ENCODE measurements around the gene TENT5C.

The TENT5C gene

DNA sequence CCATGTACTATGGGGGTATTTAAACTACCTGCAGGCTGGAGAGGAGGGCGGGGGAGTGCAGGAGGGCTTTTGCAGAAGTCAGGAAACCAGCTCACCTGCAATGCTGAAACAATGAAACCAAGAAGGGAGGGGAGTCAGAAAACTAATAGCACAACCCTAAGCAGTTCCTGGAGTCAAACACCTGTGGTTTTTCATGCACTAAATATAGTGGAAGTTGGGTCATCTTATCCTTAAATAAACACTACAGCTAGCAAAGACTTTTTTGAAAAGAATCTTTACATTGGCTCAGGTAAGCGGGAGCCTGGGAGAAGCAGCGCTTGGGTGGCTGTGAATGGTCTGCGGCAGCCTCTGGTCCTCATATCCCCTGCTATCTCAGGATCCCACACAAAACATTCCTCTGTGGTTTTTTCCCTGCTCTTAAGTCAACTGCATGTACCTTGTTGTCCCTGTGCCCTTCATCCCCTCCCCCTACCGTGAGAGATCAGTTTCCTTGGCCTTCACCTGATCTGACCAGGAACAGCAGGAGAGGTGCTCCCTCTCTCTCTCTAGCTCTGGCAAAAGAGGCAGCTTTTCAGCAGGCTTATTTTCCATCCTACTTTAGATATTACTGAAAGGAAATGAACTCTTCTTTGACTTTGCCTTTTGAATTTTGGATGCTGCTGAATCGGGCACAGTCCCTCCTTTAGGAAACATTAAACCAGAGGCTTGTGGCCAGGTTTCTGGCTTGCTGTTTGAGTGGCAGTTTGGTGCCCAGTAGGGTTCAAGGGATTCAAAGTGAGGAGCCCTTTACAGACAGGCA is 26.6 kb downstream of the TENT5C start:
- DNase-seq (ENCODE audit: insufficient read length, low spot score) (no peak), FAIRE-seq (no peak)

DNA sequence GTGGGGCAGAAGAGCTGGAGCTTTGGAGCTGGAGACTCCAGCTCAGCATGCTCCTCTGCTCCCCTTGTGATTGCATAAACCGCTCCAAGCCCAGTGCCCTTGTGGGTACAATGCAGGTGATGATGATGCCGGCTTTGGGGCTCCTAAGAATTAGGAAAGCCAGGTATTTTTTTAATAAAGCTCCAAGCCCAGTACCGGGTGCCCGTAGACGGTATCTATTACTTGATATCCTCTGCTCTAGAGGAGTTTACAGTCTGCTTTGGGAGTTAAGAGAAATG is 27.2 kb downstream of the TENT5C start:
- FAIRE-seq (no peak), DNase-seq (ENCODE audit: insufficient read length, low spot score) (no peak)

DNA sequence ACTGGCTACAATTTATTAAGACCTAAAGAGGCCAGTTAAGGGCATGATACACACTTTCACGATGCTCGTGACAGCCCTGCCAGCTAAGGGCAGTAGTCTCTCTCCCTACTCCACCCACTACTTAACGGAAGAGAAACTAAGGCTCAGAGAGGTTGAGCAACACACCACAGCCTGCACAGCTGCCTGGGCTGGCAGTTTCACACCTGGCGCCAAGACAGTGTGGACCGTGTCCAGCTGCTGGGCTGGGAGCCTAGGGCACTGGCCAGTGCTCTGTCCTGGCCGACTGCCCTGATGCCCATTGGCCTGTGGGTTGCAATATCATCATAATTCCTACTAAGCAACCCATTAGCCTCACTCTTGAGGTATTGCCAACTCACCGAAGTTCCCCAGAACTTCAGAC is 27.6 kb downstream of the TENT5C start:
- FAIRE-seq (no peak), DNase-seq (ENCODE audit: insufficient read length, low spot score) (no peak)

DNA sequence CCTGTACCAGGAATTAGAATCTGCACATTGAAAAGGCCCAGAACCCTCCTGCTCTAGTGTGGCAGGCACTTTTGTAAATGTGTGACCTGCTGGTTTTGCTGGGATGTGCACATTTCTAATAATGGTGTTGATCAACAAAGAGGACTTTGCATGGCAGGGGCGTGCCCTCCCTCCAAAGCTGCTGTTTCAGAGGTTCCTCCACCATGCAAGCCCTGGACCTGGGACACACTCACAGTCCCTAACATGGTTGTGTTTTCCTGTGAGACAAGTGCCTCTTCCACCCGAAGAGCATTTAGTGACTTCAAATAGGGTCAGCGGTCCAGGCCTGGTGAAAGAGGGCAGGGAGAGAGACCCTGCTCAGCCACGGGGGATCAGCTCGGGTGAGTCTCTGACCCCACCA is 28.1 kb downstream of the TENT5C start:
- FAIRE-seq (no peak), DNase-seq (ENCODE audit: insufficient read length, low spot score) (no peak)

DNA sequence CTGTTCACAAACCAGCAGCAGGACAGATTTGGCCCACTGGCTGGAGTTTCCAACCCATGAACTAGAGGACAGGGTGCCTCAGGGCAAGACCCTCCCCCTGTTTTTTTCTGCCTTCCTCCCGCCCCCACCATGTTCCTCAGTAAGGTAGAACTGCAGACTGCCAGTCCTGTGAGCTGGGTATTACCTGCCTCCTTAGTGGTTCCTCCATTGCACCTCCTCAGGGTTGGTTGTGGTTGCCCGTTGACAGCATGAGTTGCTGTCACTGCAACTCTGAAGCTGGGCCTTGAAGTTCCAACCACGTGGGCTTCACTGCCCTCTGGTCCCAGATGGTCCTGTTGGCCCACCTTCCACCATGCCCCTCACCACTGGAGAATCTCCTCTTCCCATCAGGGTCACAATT is 28.8 kb downstream of the TENT5C start:
- no peak for FAIRE-seq

DNA sequence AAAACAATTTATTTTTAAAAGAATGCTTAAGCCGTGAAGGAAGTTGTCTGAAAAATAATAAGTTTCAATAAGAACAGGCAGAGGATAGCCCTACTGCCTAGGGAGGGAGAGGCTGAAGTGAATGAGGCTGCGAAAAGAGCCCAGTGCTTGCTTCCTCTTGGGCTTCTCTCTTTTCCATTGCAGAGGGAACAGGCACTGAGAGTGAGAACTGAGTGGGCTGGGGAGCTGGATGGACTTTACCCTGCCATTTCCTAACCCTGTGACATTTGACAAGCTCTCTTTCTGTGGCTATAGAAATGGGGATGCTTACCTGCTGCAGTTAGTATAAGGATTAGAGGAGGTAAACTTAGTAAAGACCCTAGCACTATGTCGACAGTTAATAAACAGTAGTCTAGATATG is 30.0 kb downstream of the TENT5C start:
- FAIRE-seq (no peak), DNase-seq (ENCODE audit: insufficient read length, low spot score) (no peak)

More for the DNA sequence above, 28.8 kb downstream of the TENT5C start:
- no peak for DNase-seq (ENCODE audit: insufficient read length, low spot score)

DNA sequence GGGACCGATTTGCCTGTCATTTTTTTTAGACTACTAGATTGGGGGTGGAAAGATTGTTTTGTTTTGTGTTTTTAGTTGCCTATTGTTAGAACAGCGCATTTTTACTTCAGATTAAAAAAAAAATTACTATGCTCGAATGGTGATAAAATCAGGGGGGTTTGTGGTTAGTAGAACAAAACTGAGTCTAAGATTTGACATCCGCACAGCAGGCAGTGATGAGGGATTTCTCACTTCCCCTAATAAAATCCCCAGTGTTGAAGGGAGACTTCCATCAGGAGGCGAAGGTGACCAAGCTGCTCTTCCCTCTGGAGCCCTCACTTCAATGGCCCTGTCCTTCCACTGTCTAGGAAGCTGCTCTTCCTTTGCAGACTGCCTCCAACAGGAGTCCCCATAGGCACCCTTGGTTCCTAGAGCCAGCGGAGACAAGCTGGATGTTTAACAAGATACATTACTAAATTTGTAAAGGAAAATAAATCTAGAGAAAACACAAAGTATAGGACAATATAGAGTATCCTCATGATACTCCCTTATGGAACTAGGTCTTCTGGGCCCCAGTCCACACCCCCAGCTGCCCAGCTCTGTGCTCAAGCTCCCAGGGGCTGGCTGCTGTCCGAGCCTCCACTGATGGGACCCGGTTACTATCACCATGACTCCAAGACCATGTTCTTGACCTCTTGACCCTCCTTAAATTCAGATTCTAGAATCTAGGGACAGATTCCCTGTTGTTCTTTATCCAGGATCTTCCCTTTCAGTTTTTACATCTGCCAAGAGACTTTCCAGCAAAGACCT is 31.0 kb downstream of the TENT5C start:
- DNase-seq (ENCODE audit: insufficient read length, low spot score) (no peak), FAIRE-seq (no peak)

DNA sequence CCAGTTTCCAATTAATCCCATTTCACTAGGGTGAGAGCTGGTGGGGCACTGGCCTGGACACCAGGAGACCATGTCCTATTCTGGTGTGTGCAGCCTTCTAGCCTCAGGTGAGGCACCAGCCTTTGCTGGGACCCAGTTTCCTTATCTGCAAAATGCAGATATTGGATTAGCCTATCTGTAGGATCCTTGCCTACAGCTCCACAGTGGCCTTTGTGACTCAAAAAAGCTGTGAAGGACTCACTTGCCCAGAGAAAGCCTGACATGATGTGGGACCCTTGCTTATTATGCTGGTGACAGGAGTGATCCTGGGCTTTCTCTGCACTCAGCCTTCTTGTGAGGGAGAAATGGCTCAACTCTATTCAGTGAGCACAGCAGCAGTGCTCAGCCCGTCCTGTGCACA is 32.3 kb downstream of the TENT5C start:
- no peak for DNase-seq (ENCODE audit: insufficient read length, low spot score)
- no peak for FAIRE-seq

DNA sequence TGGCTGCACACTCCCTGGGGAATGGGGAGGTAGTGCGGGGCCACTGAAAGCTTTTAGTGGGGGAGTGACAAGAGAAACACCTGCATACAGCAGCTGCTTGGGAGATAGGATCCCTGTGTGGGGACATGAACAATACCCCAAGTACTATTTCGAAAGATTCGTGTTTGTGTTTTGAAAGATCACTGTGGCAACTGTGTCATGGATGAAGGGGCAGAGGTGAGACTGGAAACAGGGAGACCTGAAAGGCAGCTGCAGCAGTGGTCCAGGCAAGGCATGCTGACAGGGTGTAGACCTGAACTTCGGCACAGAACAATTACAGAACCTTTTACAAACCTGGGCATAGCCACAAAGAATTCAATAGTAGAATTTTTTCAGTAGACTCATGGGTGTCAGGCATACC is 32.9 kb downstream of the TENT5C start:
- FAIRE-seq: no peak
- DNase-seq (ENCODE audit: insufficient read length, low spot score): no peak

DNA sequence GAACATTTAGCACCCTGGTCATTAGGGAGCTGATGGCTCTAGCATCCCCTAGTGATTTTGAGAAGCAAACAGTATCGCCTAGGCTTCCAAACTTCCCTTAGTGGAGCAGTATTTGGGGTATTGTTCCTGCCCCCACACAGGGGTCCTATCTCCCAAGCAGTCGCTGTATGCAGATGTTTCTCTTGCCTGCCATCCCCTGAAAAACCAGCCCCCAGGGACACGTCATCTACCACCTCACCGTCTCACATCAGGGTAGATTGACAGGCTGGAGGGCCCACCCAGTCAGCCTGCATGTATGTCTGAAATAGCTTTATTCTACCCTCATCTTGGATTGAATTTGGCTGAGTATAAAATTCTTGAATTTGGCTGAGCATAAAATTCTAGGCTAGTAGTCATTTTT is 33.9 kb downstream of the TENT5C start:
- DNase-seq (ENCODE audit: insufficient read length, low spot score): no peak
- FAIRE-seq: no peak

DNA sequence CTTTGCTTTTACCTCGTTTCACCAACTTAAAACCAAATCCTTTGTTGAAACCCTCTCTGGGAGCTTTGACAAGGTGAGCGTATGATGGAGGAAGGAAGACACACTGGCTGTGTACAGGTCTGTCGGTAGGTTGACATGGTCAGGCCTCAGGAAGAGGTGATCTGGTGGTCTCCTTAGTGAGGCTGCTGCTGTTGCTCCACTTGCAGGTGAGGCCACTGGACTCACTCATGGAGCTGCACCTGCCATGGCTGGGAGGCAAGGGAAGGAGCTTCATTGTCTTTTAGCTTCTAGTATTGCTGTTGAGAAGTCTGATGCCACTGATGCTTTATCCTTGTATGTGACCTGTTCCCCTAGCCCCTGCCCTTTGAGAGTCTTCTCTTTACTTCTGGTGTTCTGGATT is 35.7 kb downstream of the TENT5C start:
- DNase-seq (ENCODE audit: insufficient read length, low spot score) (no peak), FAIRE-seq (no peak)

DNA sequence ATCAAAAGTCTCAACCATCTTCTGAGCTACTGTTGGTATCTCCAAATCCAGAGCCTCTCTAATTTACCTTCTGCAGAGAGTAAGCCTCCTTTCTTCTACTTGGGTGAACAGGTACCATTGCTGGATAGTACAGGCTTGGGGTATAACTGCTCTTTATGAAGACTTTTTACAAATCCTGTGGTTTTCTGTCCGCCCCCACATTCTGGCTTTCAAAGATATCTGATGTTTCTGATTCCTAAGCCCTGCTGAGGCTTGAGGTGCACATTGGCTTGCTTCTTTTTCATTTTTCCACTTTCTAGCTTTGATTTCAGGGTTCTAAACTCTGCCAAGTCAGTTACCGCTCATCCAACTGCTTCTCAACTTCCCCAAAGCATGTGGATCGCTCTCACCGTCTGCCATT is 37.1 kb downstream of the TENT5C start:
- DNase-seq (ENCODE audit: insufficient read length, low spot score): no peak

DNA sequence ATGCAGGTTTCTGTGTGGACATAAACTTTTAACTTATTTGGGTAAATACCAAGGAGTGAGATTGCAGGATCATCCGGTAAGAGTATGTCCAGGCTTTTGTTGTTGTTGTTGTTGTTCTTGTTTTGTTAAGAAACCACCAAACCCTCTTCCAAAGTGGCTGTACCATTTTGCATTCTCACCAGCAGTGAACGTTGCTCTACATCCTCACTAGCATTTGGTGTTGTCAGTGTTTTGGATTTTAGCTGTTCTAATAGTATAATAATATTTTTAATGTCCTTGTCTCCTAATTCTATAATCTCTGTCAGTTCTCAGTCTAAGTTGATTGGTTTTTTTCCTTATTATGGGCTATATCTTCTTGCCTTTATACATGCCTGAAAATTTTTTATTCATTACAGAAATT is 37.8 kb downstream of the TENT5C start:
- no peak for FAIRE-seq
- no peak for DNase-seq (ENCODE audit: insufficient read length, low spot score)

More for the DNA sequence above, 37.1 kb downstream of the TENT5C start:
- no peak for FAIRE-seq

DNA sequence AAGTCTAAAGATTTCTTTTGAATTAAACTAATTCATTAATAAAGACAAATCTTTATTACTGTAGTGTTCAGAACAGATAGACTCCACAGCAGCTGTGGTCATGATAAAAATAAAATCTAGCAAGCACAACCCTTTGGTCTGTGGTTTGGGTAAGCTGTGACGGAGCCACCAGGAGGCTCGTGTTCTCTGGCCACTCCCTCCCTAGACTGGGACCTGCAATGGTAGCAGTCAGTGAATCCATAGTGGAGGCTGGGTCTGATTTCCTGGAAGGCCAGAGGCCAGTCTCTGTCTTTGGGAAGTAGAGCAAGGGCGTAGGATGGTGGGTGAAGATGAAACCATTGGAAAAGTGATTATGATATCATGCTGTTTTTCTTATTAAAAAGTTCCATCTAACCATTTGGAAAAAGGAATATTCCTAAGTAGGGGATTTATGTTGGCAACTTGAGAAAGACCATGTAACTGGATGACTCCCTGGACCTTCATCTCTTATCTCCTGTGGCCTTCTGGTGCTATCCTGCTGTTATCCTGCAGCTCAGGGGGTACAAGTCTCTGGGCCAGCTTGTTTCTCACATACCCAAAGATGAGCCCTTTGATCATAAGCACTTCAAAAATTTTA is 39.0 kb downstream of the TENT5C start:
- FAIRE-seq (no peak), DNase-seq (ENCODE audit: insufficient read length, low spot score) (no peak)

DNA sequence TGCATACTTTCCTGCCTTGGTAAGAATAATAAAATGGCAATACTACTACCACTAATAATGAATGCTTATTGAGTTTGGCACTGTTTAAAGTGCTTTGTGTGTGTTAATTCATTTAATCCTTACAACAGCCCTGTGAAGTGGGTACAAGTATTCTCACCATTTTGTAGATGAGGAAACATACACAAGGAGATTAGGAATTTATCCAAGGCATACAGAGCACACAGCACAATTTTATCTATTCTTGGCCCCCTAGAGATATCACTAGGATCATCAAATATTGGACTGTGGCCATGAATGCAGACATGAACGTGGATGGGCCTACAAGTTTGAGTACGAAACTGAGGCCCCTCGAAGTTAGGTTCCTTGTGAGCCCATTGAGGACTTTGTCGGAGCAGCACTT is 39.5 kb downstream of the TENT5C start:
- FAIRE-seq: no peak
- no peak for DNase-seq (ENCODE audit: insufficient read length, low spot score)

DNA sequence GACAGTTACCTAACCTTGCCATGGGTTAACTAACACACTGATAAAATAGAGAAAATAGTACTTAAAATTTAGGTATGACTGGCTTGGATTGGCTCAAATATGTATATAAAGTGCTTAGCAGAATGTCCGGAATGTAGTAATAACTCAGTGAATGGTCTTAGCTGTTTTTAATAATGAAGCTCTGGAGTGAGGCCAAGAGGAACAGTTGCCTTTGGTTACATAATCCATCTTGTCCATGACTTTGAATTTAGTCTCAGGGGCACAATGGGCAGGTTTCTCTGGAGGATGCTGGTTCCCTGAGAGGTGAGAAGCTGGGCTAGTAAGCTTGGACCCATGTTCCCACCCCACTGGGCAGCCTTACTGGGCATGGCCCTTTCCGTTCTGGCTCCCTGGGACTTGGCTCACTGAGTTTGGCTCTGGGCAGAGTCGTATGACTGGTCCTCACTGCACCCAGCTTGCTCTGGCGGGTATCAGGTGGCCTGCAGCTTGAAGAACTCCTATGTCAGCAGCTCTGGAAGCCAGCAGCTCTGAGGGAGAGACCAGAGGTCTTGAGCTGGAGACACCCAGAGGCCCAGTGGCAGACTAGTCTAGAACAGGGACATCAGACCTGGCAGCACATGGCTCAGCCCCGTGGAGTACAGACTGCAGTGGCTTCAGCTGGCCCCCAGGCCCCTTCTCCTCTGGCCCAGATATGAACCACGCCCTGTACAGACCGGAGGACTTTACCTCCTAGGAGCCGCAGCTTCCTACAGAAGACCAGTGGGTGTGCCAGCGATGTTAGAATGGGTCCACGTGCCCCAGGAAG is 40.4 kb downstream of the TENT5C start:
- DNase-seq (ENCODE audit: insufficient read length, low spot score) (no peak), FAIRE-seq (no peak)

DNA sequence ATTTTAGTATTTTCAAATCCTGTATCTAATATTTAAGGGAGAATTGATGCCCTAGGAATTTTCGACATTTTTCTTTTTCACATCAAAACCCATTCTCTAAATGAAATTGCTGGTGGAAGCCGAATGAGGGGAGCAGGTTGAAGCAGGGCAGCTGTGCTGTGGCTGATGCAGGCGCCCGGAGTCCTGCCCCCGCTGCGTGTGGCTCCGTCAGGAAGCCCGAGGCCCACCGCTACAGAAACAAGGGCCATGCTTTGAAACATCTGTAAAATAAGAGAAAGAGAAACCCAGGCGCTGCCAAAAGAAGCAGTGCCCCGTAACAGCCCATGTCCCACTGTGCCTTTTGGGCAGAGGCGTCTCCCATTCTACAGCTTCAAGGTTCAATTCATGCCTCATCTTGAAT is 41.1 kb downstream of the TENT5C start:
- DNase-seq (ENCODE audit: insufficient read length, low spot score) (no peak), FAIRE-seq (no peak)

DNA sequence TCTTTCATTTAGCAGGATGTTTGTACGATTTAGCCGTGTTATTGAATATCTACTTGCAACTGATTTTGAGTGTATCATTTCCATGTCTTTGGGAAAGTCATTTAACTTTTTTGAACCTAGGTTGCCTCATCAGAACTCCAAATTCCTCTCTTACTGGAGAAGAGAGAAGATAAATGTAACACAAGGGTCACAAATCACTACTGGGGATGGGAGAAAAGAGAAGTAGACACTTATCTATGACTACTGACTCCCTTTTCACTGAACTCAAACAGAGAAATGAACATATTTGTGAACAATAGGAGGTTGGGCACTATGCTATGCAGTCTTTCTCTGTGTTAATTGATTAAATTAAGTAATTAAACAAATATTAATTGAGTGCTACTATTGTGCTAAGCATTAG is 42.2 kb downstream of the TENT5C start:
- no peak for FAIRE-seq
- no peak for DNase-seq (ENCODE audit: insufficient read length, low spot score)

DNA sequence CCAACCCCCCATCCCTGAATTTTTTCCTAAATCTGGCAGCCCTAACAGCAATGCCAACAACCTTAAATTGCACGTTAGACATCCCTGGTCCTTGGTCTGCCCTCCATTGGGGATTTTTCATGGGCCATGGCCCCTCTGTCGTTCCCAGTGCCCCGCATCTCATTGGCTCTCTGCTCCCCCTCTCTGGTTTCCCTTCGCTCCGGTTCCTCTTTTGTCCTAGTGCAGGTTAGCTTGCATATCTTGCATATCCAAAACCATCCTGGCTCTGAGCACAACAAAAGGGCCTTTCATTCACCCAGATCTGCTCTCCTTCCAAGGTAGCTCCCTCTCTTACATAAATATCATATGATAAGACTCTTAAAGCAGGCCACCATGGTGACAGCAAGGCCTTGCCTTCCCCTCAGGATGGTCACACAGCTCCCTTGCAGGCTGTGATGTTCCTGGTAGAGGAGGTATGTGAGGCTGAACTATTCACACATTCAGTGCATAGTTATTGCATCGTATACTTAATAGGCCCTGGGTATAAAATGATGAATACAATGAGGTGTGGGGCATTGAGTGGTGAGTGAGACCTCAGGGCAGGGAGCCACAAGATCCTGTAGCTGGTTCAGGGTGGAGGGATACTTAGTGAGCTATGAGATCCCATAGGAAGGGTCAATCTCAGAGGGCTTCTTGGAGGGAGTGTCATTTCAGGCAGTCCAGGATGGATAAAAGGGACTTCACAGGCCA is 45.2 kb downstream of the TENT5C start:
- DNase-seq (ENCODE audit: insufficient read length, low spot score) (no peak), FAIRE-seq (no peak)

DNA sequence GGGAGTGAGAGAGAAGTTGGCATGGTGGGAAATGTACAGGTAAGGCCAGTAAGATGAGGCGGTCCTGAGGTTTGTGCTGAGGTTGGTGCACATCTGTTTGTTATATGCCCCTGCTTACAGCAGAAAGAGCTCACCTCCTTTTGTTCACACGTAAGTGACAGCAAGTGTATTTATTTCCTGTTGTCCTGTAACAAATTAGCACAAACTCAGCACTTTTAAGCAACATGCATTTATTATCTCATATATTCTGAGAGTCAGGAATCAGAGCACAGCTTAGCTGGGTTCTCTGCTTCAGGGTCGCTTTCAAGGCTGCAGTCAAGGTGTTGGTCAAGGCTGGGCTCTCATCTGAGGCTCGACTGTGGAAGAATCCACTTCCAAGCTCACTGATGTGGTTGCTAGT is 45.8 kb downstream of the TENT5C start:
- DNase-seq (ENCODE audit: insufficient read length, low spot score): no peak
- FAIRE-seq: no peak

DNA sequence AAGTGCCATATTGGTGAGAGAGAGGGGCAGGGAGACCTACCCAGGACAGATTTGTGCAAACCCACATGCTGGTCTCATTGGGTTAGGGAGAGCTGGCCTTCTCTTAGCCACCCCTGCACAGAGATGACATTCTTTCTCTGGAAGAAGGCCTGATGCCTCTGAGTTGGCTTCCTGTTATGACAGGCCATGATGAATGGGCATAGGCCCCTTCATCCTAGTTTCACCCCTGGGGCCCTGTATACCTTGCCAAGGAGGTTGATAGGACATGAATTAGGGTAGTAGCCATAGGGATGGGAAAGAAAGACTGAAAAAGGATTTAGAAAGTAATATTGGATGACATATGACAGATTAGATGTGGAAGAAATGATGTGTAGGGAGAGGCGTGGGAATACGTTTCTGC is 46.6 kb downstream of the TENT5C start:
- no peak for FAIRE-seq
- no peak for DNase-seq (ENCODE audit: insufficient read length, low spot score)

Data from HTR-8/SVneo (cell line).